ENCODE results near the gene RASGRF2.

DNA sequence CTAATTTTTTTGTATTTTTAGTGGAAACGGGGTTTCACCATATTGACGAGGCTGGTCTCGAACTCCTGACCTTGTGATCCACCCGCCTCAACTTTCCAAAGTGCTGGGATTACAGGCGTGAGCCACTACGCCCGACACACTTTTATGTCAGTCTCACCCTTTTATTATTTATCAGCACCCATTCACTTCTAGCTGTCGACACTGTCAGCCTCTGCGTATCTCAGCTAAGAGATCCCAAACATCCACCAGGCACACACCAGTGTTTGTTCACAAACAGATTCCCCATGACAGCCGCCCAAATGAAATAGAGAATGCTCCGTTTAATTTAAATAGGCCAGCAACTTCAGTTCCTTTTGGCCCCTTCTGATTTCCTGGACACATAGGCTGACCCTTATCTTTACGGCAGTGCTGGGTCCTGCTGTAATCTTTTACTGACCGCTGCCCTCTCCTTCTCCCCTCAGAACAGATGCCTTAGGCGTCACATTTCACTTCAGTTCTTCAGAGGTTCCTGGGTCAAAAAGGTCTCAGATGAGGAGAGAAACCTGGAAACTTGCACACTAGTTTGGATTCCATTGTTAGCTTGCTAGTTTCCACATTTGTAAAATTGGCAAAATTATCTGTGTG lies 229.8 kb downstream of the RASGRF2 start:
- TF ChIP-seq, protein P1, sequence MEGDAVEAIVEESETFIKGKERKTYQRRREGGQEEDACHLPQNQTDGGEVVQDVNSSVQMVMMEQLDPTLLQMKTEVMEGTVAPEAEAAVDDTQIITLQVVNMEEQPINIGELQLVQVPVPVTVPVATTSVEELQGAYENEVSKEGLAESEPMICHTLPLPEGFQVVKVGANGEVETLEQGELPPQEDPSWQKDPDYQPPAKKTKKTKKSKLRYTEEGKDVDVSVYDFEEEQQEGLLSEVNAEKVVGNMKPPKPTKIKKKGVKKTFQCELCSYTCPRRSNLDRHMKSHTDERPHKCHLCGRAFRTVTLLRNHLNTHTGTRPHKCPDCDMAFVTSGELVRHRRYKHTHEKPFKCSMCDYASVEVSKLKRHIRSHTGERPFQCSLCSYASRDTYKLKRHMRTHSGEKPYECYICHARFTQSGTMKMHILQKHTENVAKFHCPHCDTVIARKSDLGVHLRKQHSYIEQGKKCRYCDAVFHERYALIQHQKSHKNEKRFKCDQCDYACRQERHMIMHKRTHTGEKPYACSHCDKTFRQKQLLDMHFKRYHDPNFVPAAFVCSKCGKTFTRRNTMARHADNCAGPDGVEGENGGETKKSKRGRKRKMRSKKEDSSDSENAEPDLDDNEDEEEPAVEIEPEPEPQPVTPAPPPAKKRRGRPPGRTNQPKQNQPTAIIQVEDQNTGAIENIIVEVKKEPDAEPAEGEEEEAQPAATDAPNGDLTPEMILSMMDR (IDR thresholded peaks at IDR 0.05; ENCODE audit: insufficient read depth, low read length), result no peak
- no peak for TF ChIP-seq GABPA (IDR thresholded peaks at IDR 0.05; ENCODE audit: low read depth)
